K562 (cell line): ENCODE results near the gene OR7E24. TPM values are rescaled to one million over a fixed set of nuclear protein-coding genes. Genes with fewer than 3 reads are reported as not detected.

Experiments
- CBX5 ChIP-seq: IDR thresholded peaks from 2 replicates; pipeline ENCODE4 v1.6.1; 2014; ENCODE audit warnings: low read depth, borderline replicate concordance
- DDX20 ChIP-seq: fragments of 450-650 bp; IDR thresholded peaks from 2 replicates; pipeline ENCODE4 v1.6.1; 2016; ENCODE audit warnings: missing genetic modification characterization, low read depth, mild to moderate bottlenecking, missing compliant biosample characterization, moderate library complexity
- ETS1 ChIP-seq: conservative IDR thresholded peaks from 2 replicates; pipeline ENCODE4 v1.6.1; 2011; ENCODE audit warnings: low read depth, mild to moderate bottlenecking, low read length; ENCODE audit not compliant: control insufficient read depth
- LARP7 ChIP-seq: fragments of 450-650 bp; IDR thresholded peaks from 2 replicates; pipeline ENCODE4 v1.6.1; 2016
- NFRKB ChIP-seq: fragments of 450-650 bp; IDR thresholded peaks from 2 replicates; pipeline ENCODE4 v1.6.1; 2016; ENCODE audit warnings: low read depth
- OTX1 ChIP-seq: fragments of 450-650 bp; formaldehyde crosslinking; IDR thresholded peaks from 2 replicates; pipeline ENCODE4 v1.4.0; 2022; ENCODE audit warnings: mild to moderate bottlenecking
- PTBP1 ChIP-seq: fragments of 200-400 bp; formaldehyde crosslinking; IDR thresholded peaks from 2 replicates; pipeline ENCODE4 v1.6.1; 2017; ENCODE audit warnings: low read depth, low read length
- TCF7L2 ChIP-seq: fragments of 150-350 bp; IDR thresholded peaks from 2 replicates; pipeline ENCODE4 v1.6.1; 2016; ENCODE audit warnings: low read depth, mild to moderate bottlenecking, low read length, moderate library complexity
- TEAD1 ChIP-seq, 2 experiments: fragments of 450-650 bp in 1 of 2; sonication (generic) in 1 of 2; formaldehyde crosslinking; IDR thresholded peaks; 2 replicates each; pipeline versions ENCODE4 v1.4.0 to v1.8.0; 2020 to 2022; ENCODE audit warnings: mild to moderate bottlenecking in 2 of 2, missing genetic modification reagents in 1 of 2
- TRIM28 ChIP-seq: fragments of 450-650 bp; IDR thresholded peaks from 2 replicates; pipeline ENCODE4 v1.6.1; 2017
- ZNF274 ChIP-seq: IDR thresholded peaks from 2 replicates; pipeline ENCODE4 v1.6.1; 2011; ENCODE audit warnings: low read depth, mild to moderate bottlenecking, low read length, moderate library complexity, borderline replicate concordance
- ZNF277 ChIP-seq: fragments of 250-450 bp; sonication (Bioruptor Pico); IDR thresholded peaks from 2 replicates; pipeline ENCODE4 v1.8.0; 2022; ENCODE audit warnings: inconsistent platforms, mild to moderate bottlenecking, moderate library complexity, borderline replicate concordance
- polyA plus RNA-seq, 8 experiments: library from polyadenylated mRNA; depleted of rRNA in 4 of 8; stranded (reverse) in 5 of 8; unstranded in 3 of 8; fragments of >200 nt; fragmentation: Nextera tagmentation in 2 of 8; fragmentation: Illumina TruSeq in 1 of 8; extraction: Ambion mirVana in 2 of 8; extraction: Trizol in 1 of 8; gene quantifications; 2 replicates each; pipeline versions ENCODE4 v1.2.1 to v1.2.3, GENCODE V29; 2011 to 2014; ENCODE audit warnings: inconsistent platforms in 1 of 8, missing spikeins in 1 of 8
- total RNA-seq, 7 experiments: library from RNA; depleted of rRNA in 6 of 7; stranded (reverse); fragments of >200 nt in 6 of 7; fragmentation: Illumina TruSeq in 2 of 7; extraction: Trizol in 2 of 7; gene quantifications; 2 replicates each; pipeline versions ENCODE4 v1.2.1 to v1.2.3, GENCODE V29; 2011 to 2021; ENCODE audit warnings: low replicate concordance in 1 of 7

Gene OR7E24
- total and polyA plus RNA-seq, 9 of the 15 experiments (the other 6 are each of a cell fraction or from before 2014, with no cell fraction given), result not detected

GRCh38 chr19:9295411-9295849 lies 44.7 kb downstream of the OR7E24 start (continued):
- no peak for TF ChIP-seq TCF7L2
- no peak for TF ChIP-seq ETS1
- TF ChIP-seq OTX1 (CRISPR knock-in tag), result no peak
- no peak for TF ChIP-seq ZNF277 (CRISPR knock-in tag)
- TF ChIP-seq DDX20 (tag), result no peak
- no peak for TF ChIP-seq NFRKB
- no peak for TF ChIP-seq CBX5
- TF ChIP-seq TEAD1 (CRISPR knock-in tag; IDR thresholded peaks at IDR 0.05), result no peak
- TF ChIP-seq ZNF274, result peak; percentile 95
- no peak for TF ChIP-seq LARP7
- peak; percentile 50; the same call in 1 of the 2 replicates for TF ChIP-seq TRIM28
- TF ChIP-seq PTBP1, result no peak
- TF ChIP-seq, all 486 proteins: peak for 3
